Hepatic stellate cell (primary cell): ENCODE data around the gene RPH3AL.

ENCODE experiments used
- DNase-seq: peaks from one replicate; pipeline ENCODE4 v3.0.0; 2011; ENCODE audit warnings: low spot score

RPH3AL gene

GRCh38 chr17:300881-301280 is 51.7 kb downstream of the RPH3AL start:
- DNase-seq, result no peak

DNA sequence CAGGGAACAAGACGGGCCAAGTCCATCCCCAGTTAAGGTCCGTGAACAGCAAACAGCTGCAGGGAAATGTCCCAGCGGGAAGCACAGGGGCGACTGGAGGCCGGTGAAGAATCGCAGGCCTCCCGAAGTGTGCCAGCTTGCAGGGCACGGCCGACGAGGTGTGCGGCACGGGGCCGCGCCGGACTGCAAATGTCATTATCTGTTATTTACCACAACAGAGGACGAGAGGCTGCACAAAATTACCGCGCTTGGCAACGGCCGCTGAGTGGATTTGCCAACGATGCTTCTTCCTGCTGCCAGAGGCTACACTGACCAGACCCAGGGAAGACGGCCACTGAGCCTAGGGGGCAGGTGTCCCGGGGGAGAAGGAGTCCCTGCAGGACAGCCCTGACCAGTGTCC is 53.1 kb downstream of the RPH3AL start:
- no peak for DNase-seq

- no peak for DNase-seq
Observed at GRCh38 chr17:298791-299450, 53.7 kb downstream of the RPH3AL start.

- no peak for DNase-seq
Observed at GRCh38 chr17:297758-298157, 54.8 kb downstream of the RPH3AL start.

DNA sequence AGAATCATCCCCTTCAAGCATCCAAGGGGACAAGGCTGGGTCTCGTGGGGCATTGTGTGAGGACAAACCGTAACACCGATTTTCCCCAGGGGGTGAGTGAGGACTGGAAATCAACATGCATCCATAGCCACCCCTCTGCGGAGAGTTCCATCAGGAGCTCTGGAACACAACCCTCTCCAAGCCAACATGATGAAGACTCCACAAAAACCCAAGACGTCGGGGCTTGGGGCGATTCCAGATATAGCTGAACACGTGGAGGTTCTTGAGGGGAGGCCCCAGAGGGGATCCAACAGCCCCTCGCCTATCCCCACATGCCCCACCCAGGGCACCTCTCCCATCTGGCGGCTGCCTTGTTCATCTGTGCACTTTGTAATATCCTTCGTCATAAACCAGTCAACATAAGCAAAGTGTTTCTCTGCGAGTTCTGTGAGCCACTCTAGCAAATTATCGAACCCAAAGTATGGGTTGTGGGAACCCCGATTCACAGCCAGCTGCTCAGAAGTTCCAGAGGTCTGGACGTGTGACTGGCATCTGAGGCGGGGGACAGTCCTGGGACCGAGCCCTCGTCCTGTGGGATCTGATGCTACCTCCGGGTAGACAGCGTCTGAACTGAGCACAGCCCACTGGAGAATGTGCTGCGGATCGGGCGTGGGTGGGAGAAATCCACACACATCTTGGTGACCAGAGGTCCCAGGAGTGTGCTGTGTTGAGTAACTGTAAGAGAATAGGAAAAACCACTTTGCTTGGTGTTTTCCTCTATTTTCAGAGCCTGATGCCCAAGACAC is 55.5 kb downstream of the RPH3AL start:
- no peak for DNase-seq

DNA sequence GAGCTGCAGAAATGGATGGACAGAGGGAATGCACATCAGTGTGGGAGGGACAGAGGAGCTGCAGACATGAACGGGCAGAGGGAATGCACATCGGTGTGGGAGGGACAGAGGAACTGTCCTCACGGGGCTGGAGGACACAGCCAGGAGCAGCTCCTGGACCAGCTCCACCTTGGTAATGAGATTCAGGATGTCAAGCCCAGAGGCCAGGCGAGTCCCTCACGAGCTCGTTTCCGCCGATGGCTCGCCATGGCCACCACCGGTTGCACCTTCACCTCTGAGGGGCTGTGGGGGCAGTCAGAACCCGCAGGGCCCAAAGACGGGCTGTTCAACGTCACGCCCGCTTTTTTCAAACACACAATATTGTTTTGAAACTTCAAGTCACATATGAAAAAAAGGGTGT is 56.2 kb downstream of the RPH3AL start:
- no peak for DNase-seq

DNA sequence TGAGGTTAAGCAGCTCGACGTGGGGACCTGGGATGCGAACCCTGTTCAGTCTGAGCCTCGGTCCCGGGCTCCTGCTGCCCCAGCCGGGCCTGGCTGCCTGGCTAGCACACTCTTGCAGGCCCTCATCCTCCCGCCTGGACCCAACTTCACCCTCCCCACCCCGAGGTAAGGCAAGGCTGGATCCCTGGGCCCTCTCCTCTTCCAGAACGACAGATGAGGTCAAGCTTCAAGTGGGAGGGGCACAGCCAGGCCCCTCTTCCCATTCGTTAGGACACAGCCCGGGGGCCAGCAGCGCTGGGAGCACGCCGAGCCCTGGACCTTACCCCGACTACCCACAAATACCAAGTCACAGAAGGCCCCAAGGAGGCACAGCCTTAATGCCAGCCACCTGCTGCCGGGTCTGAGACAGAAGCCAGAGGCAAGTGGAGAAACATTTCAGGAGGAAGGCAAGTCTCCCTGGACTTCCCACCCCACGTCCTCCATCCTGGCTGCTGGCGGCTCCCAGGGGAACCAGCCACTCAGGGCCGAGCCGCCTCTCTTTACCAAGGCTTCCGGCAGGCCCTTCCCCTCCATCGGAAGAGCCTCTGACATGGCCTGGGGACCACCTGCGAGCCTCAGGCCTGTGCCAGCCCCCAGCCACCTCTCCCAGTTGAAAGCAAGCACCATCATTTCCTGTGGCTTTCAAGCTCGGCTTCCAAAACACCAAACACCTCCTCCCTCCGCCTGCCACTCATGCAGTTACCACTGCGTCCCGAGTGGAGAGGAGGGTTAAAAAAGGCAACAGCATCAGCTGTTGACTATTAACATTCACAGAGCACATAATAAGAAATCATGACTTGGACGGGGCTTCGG is 59.9 kb downstream of the RPH3AL start:
- no peak for DNase-seq

DNA sequence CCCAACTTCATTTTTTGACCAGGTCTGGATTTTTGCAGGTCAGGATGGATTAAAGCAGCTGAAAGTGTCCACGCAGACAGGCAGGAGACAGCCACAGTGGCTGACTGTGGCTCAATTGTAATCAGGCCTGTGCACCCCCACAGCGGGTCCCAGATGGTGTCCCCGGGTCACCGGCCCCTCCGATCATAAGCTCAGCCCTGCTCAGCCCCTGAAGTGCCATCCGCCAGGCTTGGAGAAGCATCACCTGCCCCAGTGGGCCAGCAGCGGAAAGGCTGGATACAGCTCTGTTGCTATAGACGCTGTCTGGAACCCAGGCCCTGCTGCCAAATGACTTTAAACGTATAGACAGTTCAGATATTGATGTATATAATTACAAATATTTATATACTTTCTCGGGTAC is 60.6 kb downstream of the RPH3AL start:
- DNase-seq, result no peak

DNA sequence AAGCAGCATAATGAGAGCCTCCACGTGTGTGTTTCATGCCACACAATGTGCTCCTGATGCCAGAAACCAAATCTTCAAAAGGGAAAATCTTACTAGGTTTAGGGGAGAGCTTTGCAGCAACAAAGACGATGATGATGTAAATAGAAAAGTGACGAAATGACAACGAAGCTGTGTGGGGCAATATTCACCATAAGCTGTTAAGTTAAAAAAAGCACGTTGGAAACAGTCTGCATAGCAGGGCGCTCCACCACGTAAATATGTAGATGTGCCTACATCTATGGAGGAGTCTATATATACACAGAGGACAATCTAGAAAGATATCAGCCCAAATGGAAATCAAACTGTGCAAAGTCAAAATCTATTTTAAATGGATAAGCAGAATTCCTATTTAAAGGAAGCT is 61.0 kb downstream of the RPH3AL start:
- DNase-seq, result no peak

DNA sequence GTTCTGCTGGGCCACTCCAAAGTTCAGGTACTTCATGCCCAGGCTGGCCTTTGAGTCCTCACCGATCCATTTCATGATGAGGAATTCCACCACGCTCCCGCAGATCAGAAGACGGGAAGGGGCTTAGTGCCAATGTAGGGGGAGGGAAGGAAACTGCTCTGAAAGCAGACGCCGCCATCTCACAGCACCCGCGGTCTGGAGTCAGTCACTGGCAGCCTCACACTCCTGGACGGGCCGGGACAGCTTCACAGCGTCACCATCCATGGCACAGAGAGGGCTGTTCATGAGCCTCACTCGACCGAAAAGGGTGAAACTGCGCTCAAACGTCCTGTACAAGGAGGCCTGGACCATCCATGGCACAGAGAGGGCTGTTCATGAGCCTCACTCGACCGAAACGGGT is 62.0 kb downstream of the RPH3AL start:
- no peak for DNase-seq

DNA sequence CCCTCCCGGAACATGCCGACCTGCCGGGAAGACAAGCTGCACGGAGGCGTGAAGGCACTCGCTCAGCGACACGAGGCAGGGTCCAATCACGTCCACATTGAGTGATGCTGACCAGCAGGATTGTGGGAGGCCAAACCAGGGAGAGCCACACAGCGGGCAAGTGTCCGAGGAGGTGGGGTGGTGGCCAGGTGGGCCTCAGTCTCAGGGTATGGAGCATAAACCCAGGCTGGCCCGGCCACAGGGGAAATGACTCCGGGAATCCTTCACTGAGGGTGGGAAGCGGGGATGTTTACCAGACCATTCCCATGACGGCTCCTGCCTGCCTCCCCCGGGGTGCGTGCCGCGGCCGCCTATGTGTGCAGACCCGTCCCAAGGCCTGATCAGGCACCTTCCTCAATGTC is 62.5 kb downstream of the RPH3AL start:
- no peak for DNase-seq

- no peak for DNase-seq
Observed at GRCh38 chr17:289409-289808, 63.2 kb downstream of the RPH3AL start.

DNA sequence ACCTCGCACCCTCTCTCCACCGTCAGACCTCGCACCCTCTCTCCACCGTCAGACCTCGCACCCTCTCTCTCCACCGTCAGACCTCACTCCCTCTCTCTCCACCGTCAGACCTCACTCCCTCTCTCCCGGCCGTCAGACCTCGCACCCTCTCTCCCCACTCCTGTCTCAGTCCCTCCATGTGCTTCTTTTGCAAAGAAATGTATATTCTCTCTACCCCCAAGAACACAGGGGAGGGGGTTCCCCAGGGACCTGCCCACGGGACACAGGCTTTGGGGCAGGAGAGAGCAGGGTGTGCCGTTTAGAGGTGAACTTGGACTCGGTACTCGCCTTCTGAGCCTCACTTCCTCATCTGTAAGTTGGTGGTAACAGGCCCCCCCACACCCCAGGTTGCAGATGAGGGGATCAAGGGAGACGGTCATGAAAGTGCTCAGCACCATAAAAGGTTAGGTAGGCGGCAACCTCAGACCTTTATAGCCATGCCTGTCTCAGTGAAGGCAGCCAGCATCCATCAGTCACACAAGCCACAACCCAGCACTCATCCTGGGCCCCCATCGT is 63.7 kb downstream of the RPH3AL start:
- no peak for DNase-seq

GRCh38 chr17:286571-286970 is 66.0 kb downstream of the RPH3AL start:
- DNase-seq, result no peak

DNA sequence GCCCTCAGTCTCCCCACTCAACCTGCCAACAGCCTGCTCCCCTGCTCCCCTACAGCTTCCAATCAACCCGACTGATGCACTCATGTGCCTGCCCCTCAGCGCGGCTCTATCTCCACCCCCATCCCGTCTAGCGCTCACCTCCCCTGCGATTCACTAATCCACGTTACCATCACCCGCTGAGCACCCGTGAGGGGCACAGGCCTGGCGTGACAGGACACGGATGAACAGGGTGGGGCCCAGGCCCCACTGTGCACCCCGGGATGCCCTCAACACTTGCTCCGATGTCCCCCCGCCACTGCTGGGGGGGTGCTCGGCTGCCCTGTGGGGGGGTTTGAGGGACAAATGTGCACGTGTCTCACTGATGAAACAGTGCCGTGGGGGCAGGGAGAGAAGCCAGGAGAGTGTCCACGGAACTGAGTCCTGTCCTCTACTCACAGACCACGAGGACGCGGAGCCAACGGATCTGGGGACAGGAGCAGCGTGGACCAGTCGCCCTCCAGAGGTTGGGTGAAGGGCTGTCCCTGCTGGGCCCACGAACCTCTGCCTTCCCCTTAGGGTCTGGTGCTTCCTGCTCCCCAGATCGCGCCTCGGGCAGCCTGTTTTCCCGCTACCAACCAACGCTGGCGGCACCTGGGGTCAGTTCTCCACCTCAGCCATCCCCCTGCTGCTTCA is 66.7 kb downstream of the RPH3AL start:
- DNase-seq, result no peak

- DNase-seq, result no peak
Observed at GRCh38 chr17:284676-285355, 67.8 kb downstream of the RPH3AL start.

- DNase-seq, result no peak
Observed at GRCh38 chr17:283911-284675, 68.5 kb downstream of the RPH3AL start.

DNA sequence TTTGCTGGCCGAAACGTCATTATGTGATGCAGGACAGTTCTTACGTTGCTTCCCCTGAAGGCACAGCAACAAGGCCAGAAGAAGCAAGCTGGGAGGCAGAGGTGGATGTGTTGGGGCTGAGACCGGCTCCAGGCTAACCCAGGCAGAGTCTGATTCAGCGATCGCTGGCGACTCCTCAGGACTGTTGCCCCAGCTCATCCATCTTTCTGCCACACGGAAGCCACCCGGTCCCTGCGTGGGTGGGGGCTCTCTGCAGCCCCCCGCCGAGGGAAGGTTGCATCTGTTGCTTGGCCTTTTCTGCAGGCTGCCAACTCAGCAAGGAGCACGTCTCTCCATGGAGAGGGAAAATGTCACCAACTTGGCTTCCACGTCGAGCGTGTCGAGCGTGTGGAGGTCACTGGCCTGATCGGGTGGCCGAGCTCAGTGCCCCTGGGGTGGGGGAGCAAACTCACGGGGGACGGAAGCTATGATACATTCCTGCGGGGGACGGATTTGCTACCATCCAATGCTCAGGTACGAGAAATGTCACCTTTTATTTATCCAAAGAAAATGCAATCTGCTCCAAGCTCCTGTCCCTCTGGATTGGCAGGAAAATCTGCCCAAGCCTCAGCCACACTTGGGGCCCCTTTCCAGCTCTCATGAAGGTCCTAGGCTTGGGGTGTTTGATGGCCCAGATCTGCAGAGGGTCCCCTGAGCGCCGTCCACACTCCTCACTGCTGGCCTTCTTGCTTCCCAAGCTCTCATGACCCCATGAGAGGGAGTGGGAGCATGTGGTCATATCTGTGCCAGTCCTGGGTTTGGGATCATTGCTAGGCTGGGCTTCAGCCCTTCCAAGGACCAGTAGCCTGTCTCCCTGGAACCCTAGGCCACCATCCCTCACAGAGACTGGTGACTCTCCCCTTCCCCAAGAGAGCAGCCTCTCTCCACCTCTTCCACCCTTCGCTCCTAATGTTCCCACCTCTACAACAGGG is 69.4 kb downstream of the RPH3AL start:
- no peak for DNase-seq
